Stimulated activated CD4-positive, alpha-beta T cell treated with anti-CD3 and anti-CD28 coated beads, Interleukin-4, amount 100 ng/mL, for 24 hours (primary cell): Measurements from ENCODE around the gene GIT2.
A peak's percentile ranks its signal among the peaks of the same experiment; 100 is the strongest.

Experiments
- DNase-seq: peaks from one replicate; pipeline ENCODE4 v3.0.0-alpha.2; 2020

The GIT2 gene

GRCh38 chr12:109888179-109889020 is 107.8 kb downstream of the GIT2 start:
- peak; percentile 43 for DNase-seq

DNA sequence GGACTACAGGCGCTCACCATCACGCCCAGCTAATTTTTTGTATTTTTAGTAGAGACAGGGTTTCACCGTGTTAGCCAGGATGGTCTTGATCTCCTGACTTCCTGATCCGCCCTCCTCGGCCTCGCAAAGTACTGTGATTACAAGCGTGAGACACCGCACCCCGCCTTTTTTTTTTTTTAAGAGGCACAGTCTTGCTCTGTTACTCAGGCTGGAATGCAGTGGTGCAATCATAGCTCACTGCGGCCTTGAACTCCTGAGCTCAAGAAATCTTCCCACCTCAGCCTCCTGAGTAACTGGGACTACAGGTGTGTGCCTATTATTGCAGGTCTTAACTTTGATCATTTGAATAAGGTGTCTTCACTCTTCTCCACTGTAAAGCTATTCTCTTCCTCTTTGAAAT is 110.6 kb downstream of the GIT2 start:
- no peak for DNase-seq

- DNase-seq, result no peak
Observed at GRCh38 chr12:109883461-109883860, 112.7 kb downstream of the GIT2 start.

DNA sequence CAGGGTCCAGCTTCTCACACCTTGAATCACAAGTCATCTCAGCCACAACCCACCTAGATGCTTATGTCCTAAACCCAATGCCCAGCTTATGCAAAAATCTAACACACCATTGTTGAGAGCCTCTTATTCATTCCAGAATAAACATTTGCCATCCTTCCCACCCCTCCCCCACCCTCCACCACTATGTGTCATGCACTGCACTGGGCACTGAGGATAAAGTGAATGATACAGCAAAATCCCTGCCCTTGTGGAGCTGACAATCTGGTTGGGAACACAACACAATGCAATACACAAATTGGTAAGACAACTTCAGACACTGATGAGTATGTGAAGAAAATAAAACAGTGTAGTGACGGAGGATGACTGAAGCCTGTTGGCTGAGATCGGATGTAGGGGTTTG is 114.4 kb downstream of the GIT2 start:
- no peak for DNase-seq

DNA sequence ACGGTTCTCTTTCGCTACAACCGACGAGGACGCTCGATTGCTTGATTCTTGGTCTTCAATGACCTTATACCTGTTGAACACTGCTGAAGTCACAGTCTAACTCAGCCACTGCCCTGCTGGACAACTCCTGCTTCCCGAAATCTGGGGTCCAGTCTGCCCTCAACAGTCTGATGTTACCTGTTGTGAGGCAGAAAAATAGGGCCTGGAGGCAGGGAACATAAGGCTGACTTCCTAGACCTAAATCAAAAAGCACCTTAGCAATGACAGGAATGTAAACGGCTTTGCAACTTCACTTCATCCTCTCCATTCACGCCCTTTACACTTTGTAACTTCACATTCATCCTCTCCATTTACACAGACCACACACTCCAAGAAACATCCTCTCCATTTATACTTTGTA is 115.2 kb downstream of the GIT2 start:
- DNase-seq, result peak; percentile 6

DNA sequence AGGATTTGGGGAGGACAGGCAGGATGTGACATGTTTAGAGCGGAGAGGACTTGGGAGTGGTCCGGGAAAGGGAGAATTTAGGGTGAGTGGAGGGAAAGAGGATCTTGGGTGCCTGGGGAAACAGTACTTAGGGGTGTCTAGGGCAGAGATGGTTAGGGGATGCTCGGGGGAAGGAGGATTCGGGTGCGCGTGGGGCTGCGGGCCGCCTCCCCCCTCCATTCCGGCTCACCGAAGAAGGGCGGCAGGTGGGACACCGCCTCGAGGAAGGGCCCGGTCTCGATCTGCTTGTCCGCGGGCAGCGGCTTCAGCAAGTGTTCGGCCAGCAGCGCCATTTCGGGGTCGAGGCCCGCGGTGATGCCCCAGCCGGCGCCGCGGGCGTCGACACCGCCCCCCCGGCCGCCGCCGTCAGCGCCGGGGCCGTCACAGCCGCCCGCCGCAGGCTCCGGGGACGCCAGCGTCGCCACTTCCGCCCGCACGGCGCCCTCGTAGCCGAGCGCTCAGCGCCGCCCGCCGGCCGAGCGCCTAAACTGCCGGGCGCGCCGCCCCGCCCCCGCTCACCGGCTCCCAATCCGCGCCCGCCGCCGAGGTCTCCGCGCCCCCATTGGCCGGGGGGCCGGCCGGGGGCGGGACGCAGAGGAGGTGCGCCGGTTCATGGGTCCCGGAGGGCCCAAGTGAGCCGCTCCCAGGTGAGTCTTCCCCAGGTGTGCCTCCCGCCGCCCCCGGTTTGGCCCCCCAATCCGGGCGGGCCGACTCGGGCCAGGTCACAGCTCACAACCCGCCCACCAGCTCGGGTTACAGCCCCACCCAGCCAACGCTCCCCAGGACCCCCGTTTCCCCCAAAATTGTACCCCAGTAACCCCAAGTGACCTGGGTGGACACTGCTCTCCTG is 115.9 kb downstream of the GIT2 start, which contains the start of gene GLTP:
GLTP (minus strand) TSS at position 499 of the 889 bp plus-strand sequence; CDS start at position 332, 167 bp downstream.
- peak; percentile 87 for DNase-seq
